ENCODE measurements around the gene GPR152. TPM values are rescaled to one million over a fixed set of nuclear protein-coding genes. Genes with fewer than 3 reads are reported as not detected.
"Not testable (repeated sequence)": the region's sequence is repeated elsewhere in the genome, so short reads cannot be mapped to it uniquely, and the experiment has no call there.

Gene GPR152
- polyA plus RNA-seq, 3 donors from 2014 or later: 0.23 to 2.5 TPM; not detected in 1

GRCh38 chr11:67406420-67406968, 46.0 kb downstream of the GPR152 start:
- H3K9me3 Mint-ChIP-seq: no peaks in the 10 kb centered on the region
- H3K4me3 Mint-ChIP-seq: peak overlapping the region; percentile 95 to 99 (median 98)
- H3K27me3 Mint-ChIP-seq (ENCODE audit: low read depth in 3 of 3): peaks cover 2 to 14% (median 9%) of the 10 kb centered on the region in 3 donors
- H3K4me1 Mint-ChIP-seq: peaks cover 65 to 83% of the 10 kb centered on the region in 2 donors
- H3K27ac Mint-ChIP-seq: peak overlapping the region; percentile 92 to 98 (median 96)
- DNase-seq: no peak
- H3K36me3 Mint-ChIP-seq: peaks cover 4 to 17% (median 5%) of the 10 kb centered on the region in 3 donors

- peaks cover 62 to 79% of the 10 kb centered on the region in 2 donors for H3K4me1 Mint-ChIP-seq
- H3K36me3 Mint-ChIP-seq: peaks cover 4 to 17% (median 5%) of the 10 kb centered on the region in 3 donors
- H3K4me3 Mint-ChIP-seq: peak overlapping the region; percentile 95 to 99 (median 98)
- H3K27me3 Mint-ChIP-seq (ENCODE audit: low read depth in 3 of 3): peaks cover 3 to 14% (median 9%) of the 10 kb centered on the region in 3 donors
- no peak for DNase-seq
- H3K27ac Mint-ChIP-seq: peak overlapping the region; percentile 91 to 98 (median 96)
- H3K9me3 Mint-ChIP-seq: no peaks in the 10 kb centered on the region
Measured at GRCh38 chr11:67405688-67406339, 46.7 kb downstream of the GPR152 start.

GRCh38 chr11:67405196-67405567, 47.3 kb downstream of the GPR152 start:
- Mint-ChIP-seq H3K27ac (peak overlapping the region; percentile 91 to 98 (median 96)), H3K27me3 (ENCODE audit: low read depth in 3 of 3) (peaks cover 3 to 14% (median 10%) of the 10 kb centered on the region in 3 donors), H3K4me3 (peak overlapping the region; percentile 95 to 99 (median 98)), H3K36me3 (peaks cover 4 to 22% (median 5%) of the 10 kb centered on the region in 3 donors), H3K4me1 (peaks cover 62 to 79% of the 10 kb centered on the region in 2 donors), H3K9me3 (no peaks in the 10 kb centered on the region)
- DNase-seq: no peak

- peaks cover 59 to 79% of the 10 kb centered on the region in 2 donors for H3K4me1 Mint-ChIP-seq
- H3K4me3 Mint-ChIP-seq: peak overlapping the region; percentile 95 to 99 (median 98)
- peak in 2 of 3 donors; percentile 57 for DNase-seq
- peak overlapping the region; percentile 91 to 98 (median 96) for H3K27ac Mint-ChIP-seq
- H3K9me3 Mint-ChIP-seq: no peaks in the 10 kb centered on the region
- H3K36me3 Mint-ChIP-seq: peaks cover 4 to 23% (median 5%) of the 10 kb centered on the region in 3 donors
- H3K27me3 Mint-ChIP-seq (ENCODE audit: low read depth in 3 of 3): peaks cover 3 to 12% (median 10%) of the 10 kb centered on the region in 3 donors
Measured at GRCh38 chr11:67404515-67405195, 47.9 kb downstream of the GPR152 start.

GRCh38 chr11:67403085-67403484, 49.4 kb downstream of the GPR152 start:
- Mint-ChIP-seq H3K36me3 (peaks cover 4 to 23% (median 5%) of the 10 kb centered on the region in 3 donors), H3K4me1 (peaks cover 48 to 75% of the 10 kb centered on the region in 2 donors), H3K27ac (peak overlapping the region; percentile 91 to 98 (median 94)), H3K4me3 (peak overlapping the region; percentile 95 to 99 (median 98))
- H3K9me3 Mint-ChIP-seq; H3K27me3 Mint-ChIP-seq (ENCODE audit: low read depth in 3 of 3); DNase-seq: not testable (repeated sequence)

- not testable (repeated sequence) for H3K27me3 Mint-ChIP-seq (ENCODE audit: low read depth in 3 of 3); H3K9me3 Mint-ChIP-seq; DNase-seq
- H3K27ac Mint-ChIP-seq: peak overlapping the region; percentile 73 to 97 (median 91)
- peak overlapping the region; percentile 79 to 99 (median 96) for H3K4me3 Mint-ChIP-seq
- peaks cover 48 to 74% of the 10 kb centered on the region in 2 donors for H3K4me1 Mint-ChIP-seq
- peaks cover 4 to 28% (median 4%) of the 10 kb centered on the region in 3 donors for H3K36me3 Mint-ChIP-seq
Measured at GRCh38 chr11:67402192-67402839, 50.2 kb downstream of the GPR152 start.

GRCh38 chr11:67401495-67402191, 50.9 kb downstream of the GPR152 start, which contains the start of gene PPP1CA:
Gene PPP1CA, minus strand, starts transcription at chr11:67401858. Its CDS starts 76 bp downstream, at chr11:67401782.
- Mint-ChIP-seq H3K4me3 (peak within 1 kb of the TSS; percentile 85 to 99 (median 96)), H3K4me1 (peaks cover 48 to 72% of the 10 kb centered on the region in 2 donors), H3K27me3 (ENCODE audit: low read depth in 3 of 3) (peaks cover 2 to 9% (median 6%) of the 10 kb centered on the region in 3 donors), H3K9me3 (no peaks in the 10 kb centered on the region), H3K36me3 (peaks cover 0 to 23% (median 4%) of the 10 kb centered on the region in 3 donors), H3K27ac (peak within 1 kb of the TSS; percentile 81 to 97 (median 91))
- peak; percentile 93 to 94 (median 94) for DNase-seq

Other genes with a start within 250 kb of the GPR152 start
- gene GRK2, start 186.3 kb downstream of the GPR152 start, polyA plus RNA-seq: 10 to 100 TPM; 15.2 to 25.9 (median 22.9) TPM
- gene ANKRD13D, start 163.4 kb downstream of the GPR152 start, polyA plus RNA-seq: 10 to 100 TPM; 12.4 to 26.7 (median 14.2) TPM
- gene SSH3, start 149.2 kb downstream of the GPR152 start, polyA plus RNA-seq: 1 to 10 TPM; 1.1 to 4.8 (median 2.3) TPM
- gene POLD4, start 99.2 kb downstream of the GPR152 start, polyA plus RNA-seq: 100 to 1,000 TPM in 2 of 3 donors, 10 to 100 TPM in 1; 86.1 to 131 (median 118) TPM
- gene CLCF1, start 79.1 kb downstream of the GPR152 start, polyA plus RNA-seq: 1 to 10 TPM in 1 of 3 donors, under 1 TPM in 1, not detected in 1; 0.34 to 2.2 TPM
- 10 to 100 TPM; 10.2 to 12.8 (median 11.6) TPM for gene RAD9A, start 60.7 kb downstream of the GPR152 start, polyA plus RNA-seq
- gene PPP1CA, start 50.9 kb downstream of the GPR152 start, polyA plus RNA-seq: 1,000 to 10,000 TPM in 1 of 3 donors, 100 to 1,000 TPM in 2; 830 to 1,276 (median 950) TPM
- 100 to 1,000 TPM; 396 to 531 (median 451) TPM for gene TBC1D10C, start 48.6 kb downstream of the GPR152 start, polyA plus RNA-seq
- gene CARNS1, start 37.1 kb downstream of the GPR152 start, polyA plus RNA-seq: 1 to 10 TPM; 1.9 to 3.4 (median 2.7) TPM
- 10 to 100 TPM; 71.5 to 96.5 (median 74.9) TPM for gene RPS6KB2, start 24.2 kb downstream of the GPR152 start, polyA plus RNA-seq
- gene PTPRCAP, start 15.0 kb downstream of the GPR152 start, polyA plus RNA-seq: 1,000 to 10,000 TPM; 1,315 to 1,354 (median 1,351) TPM
- 10 to 100 TPM in 1 of 3 donors, 1 to 10 TPM in 2; 7.1 to 10.3 (median 9.2) TPM for gene CORO1B, start 9.3 kb downstream of the GPR152 start, polyA plus RNA-seq
- gene CABP4, start 2.6 kb upstream of the GPR152 start, polyA plus RNA-seq: 1 to 10 TPM in 1 of 3 donors, not detected in 2; 1.6 TPM
- gene TMEM134, start 16.5 kb upstream of the GPR152 start, polyA plus RNA-seq: 100 to 1,000 TPM; 154 to 255 (median 189) TPM
- 100 to 1,000 TPM; 130 to 163 (median 157) TPM for gene AIP, start 30.3 kb upstream of the GPR152 start, polyA plus RNA-seq
- gene PITPNM1, start 52.6 kb upstream of the GPR152 start, polyA plus RNA-seq: 10 to 100 TPM in 2 of 3 donors, 1 to 10 TPM in 1; 3.6 to 29.2 (median 10.2) TPM
- 100 to 1,000 TPM; 190 to 301 (median 226) TPM for gene CDK2AP2, start 55.4 kb upstream of the GPR152 start, polyA plus RNA-seq
- not detected for gene CABP2, start 70.7 kb upstream of the GPR152 start, polyA plus RNA-seq
- gene GSTP1, start 131.1 kb upstream of the GPR152 start, polyA plus RNA-seq: 1,000 to 10,000 TPM in 1 of 3 donors, 100 to 1,000 TPM in 2; 898 to 1,247 (median 930) TPM
- gene NDUFV1, start 154.2 kb upstream of the GPR152 start, polyA plus RNA-seq: 100 to 1,000 TPM; 173 to 261 (median 195) TPM
- gene NUDT8, start 177.2 kb upstream of the GPR152 start, polyA plus RNA-seq: 10 to 100 TPM; 10.1 to 13.4 (median 12.3) TPM
- not detected for gene TBX10, start 187.0 kb upstream of the GPR152 start, polyA plus RNA-seq
- gene ACY3, start 198.0 kb upstream of the GPR152 start, polyA plus RNA-seq: under 1 TPM in 2 of 3 donors, not detected in 1; 0.41 to 0.98 TPM
- not detected for gene ALDH3B2, start 221.9 kb upstream of the GPR152 start, polyA plus RNA-seq